ENCODE measurements around the gene PDZD7. TPM values are rescaled to one million over a fixed set of nuclear protein-coding genes. Genes with fewer than 3 reads are reported as not detected.
A peak's percentile ranks its signal among the peaks of the same experiment; 100 is the strongest.

Gene PDZD7
- polyA plus RNA-seq, 1 of the 3 experiments (the other 2 are of a cell fraction), result 1.9 TPM

DNA sequence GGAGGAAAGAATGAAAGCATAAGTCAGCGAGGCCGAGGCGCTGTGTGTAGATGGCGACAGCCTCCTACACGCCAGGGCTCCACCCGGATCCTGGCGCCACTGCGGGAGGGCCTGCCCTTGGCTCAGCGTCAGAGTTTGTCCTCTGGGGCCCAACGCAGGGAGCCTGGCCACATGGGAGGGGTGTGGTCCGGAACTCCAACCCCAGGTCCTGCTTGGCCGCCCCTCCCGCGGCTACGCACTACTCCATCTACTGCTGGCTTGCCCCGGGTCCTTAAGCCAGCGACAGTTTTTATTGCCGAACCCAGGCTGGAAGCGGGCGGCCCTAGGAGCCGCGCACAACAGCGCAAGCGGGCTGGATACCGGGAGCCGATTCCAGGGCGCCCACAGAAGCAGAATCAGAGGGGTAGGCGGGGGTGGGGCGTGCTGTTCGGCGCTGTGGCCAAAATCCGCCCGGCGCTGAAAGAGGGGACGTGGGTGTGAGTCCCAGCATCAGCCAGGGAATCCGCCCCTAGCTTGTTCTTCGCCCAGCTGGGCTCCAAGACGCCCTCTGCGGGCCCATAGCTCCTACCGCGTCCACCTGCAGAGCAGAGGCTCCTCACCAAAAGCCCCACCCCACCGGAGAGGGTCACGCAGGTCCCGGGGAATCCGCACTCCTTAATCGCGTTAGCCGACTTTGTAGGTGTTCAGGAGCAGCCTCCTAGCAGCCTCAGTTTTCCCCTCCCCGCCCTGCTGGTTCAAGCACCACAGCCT lies 35.4 kb upstream of the PDZD7 start:
- H3K79me2 ChIP-seq (ENCODE audit: insufficient read depth), result no peaks in the 10 kb centered on the region
- TF ChIP-seq ELF1 (IDR thresholded peaks at IDR 0.05) (no peak), CHD2 (IDR thresholded peaks at IDR 0.05; ENCODE audit: low read length, partially characterized antibody) (no peak), SIN3A (IDR thresholded peaks at IDR 0.05; ENCODE audit: borderline replicate concordance, low read depth, low read length) (no peak), TEAD4 (IDR thresholded peaks at IDR 0.05; ENCODE audit: borderline replicate concordance, insufficient read depth) (no peak), RCOR1 (IDR thresholded peaks at IDR 0.05; ENCODE audit: low read length) (no peak), CTCF (IDR thresholded peaks at IDR 0.05) (peak; percentile 47), RAD21 (IDR thresholded peaks at IDR 0.05; ENCODE audit: low read length) (peak; percentile 24; the same call in 1 of the 2 replicates), MEF2A (IDR thresholded peaks at IDR 0.05; ENCODE audit: borderline replicate concordance, low read depth) (no peak), SMC3 (IDR thresholded peaks at IDR 0.05; ENCODE audit: low read depth, low read length) (peak; percentile 58)
- 44% methylated on average over 29 of the region's 49 CpGs for WGBS (ENCODE audit: low lambda C conversion rate)
- peak overlapping the region; percentile 57; the same call in 1 of the 2 replicates for H2AFZ ChIP-seq (ENCODE audit: low read depth)
- no peak overlapping the region for H3K9ac ChIP-seq
- CTCF ChIA-PET, result interaction anchor here (0.6 to 18.9 kb wide), 9 partner anchors 9 to 74 kb away, joined by 3 to 234 read pairs (median 9); no protein-coding TSS in a partner anchor
- H3K4me2 ChIP-seq, result peak overlapping the region; percentile 91
- no peak overlapping the region for H3K27ac ChIP-seq (ENCODE audit: low read depth in 2 of 2, low read length in 1 of 2)
- H3K4me3 ChIP-seq (ENCODE audit: low read depth in 2 of 2, low read length in 1 of 2), result peak overlapping the region; percentile 56 to 57
- no peaks in the 10 kb centered on the region for H3K9me2 ChIP-seq
- peak; percentile 75 for DNase-seq
- H4K20me1 ChIP-seq (ENCODE audit: insufficient read depth), result no peaks in the 10 kb centered on the region
- H3K36me3 ChIP-seq (replicated peaks in 1 of 2; ENCODE audit: control insufficient read depth in 1 of 2, insufficient read depth in 2 of 2, low read length in 1 of 2), result no peaks in the 10 kb centered on the region
- H3K4me1 ChIP-seq (ENCODE audit: control insufficient read depth in 1 of 2, insufficient read depth in 2 of 2, low read depth in 1 of 2, low read length in 1 of 2), result peaks cover 12 to 31% of the 10 kb centered on the region in 2 experiments; a peak in 2 of 4 replicates
- peaks cover 4% of the 10 kb centered on the region for H3F3A ChIP-seq (replicated peaks; ENCODE audit: insufficient read depth)
- H3K27me3 ChIP-seq (ENCODE audit: insufficient read depth), result no peaks in the 10 kb centered on the region
- POLR2A ChIA-PET, result interaction anchor here (0.5 to 0.6 kb wide), 3 partner anchors 25 to 69 kb away, joined by 3 read pairs; no protein-coding TSS in a partner anchor
- no peaks in the 10 kb centered on the region for H3K9me3 ChIP-seq

DNA sequence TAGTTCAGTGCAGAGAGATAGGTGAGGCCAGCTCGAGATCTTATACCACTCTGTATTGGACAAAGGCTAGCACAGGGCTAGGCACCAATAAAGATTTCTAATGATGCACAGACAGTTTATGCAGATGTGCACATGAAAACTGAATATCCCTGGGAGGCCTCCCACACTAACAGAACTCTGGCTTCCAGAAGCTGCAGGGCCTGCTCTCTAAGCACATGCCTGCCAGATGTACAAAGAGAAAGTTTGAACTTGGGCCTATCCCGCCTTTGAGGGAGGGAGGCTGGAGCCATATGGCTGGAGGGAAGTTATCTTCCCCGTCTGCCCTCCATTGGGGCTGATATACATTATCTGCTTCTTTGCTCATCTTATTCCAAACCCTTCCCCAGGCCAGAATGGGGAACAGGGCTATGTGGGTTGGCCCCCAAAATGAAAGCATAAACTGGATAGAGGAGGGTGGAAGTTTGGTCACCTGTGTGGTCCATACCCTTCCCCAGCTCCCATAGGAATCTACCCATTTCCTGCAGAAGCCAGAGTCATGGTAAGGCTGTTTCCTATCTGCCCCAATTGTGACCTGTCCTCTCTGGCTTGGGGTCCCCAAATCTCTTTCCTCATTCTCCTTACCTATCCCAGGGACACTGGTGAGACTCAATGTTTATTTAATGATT lies 34.7 kb upstream of the PDZD7 start:
- H3K79me2 ChIP-seq (ENCODE audit: insufficient read depth), result no peaks in the 10 kb centered on the region
- H3K4me3 ChIP-seq (ENCODE audit: low read depth in 2 of 2, low read length in 1 of 2), result no peak overlapping the region
- DNase-seq, result no peak
- H3K27me3 ChIP-seq (ENCODE audit: insufficient read depth), result no peaks in the 10 kb centered on the region
- H3K4me2 ChIP-seq, result no peak overlapping the region
- H3K9ac ChIP-seq, result no peak overlapping the region
- POLR2A ChIA-PET, result interaction anchor here (0.6 kb wide), 1 partner anchor 24 kb away, joined by 3 read pairs; no protein-coding TSS in a partner anchor
- no peaks in the 10 kb centered on the region for H4K20me1 ChIP-seq (ENCODE audit: insufficient read depth)
- no peak overlapping the region for H3K27ac ChIP-seq (ENCODE audit: low read depth in 2 of 2, low read length in 1 of 2)
- CTCF ChIA-PET, result interaction anchor here (1.1 to 18.9 kb wide), 7 partner anchors 10 to 74 kb away, joined by 3 to 234 read pairs (median 9); no protein-coding TSS in a partner anchor
- no peaks in the 10 kb centered on the region for H3K9me3 ChIP-seq
- peaks cover 4% of the 10 kb centered on the region for H3F3A ChIP-seq (replicated peaks; ENCODE audit: insufficient read depth)
- WGBS (ENCODE audit: low lambda C conversion rate), result 89% methylated on average over 3 of the region's 3 CpGs
- peaks cover 15 to 32% of the 10 kb centered on the region in 2 experiments; a peak in 2 of 4 replicates for H3K4me1 ChIP-seq (ENCODE audit: control insufficient read depth in 1 of 2, insufficient read depth in 2 of 2, low read depth in 1 of 2, low read length in 1 of 2)
- no peaks in the 10 kb centered on the region for H3K36me3 ChIP-seq (replicated peaks in 1 of 2; ENCODE audit: control insufficient read depth in 1 of 2, insufficient read depth in 2 of 2, low read length in 1 of 2)
- no peaks in the 10 kb centered on the region for H3K9me2 ChIP-seq
- TF ChIP-seq MAX (IDR thresholded peaks at IDR 0.05; ENCODE audit: low read depth) (0 out of 2 replicates have a peak, but pooled peaks have one; percentile 41), USF2 (IDR thresholded peaks at IDR 0.05; ENCODE audit: borderline replicate concordance, low read depth, low read length) (no peak)
- H2AFZ ChIP-seq (ENCODE audit: low read depth), result no peak overlapping the region
